HG03469 (cell line): Measurements from ENCODE around the gene TBL1XR1.

ENCODE experiments used
- ATAC-seq: cut with Tn5 transposase; IDR thresholded peaks from one replicate; pipeline ENCODE4 v1.9.1; 2021; ENCODE audit warnings: mild to moderate bottlenecking, moderate library complexity, moderate number of reproducible peaks; ENCODE audit not compliant: unreplicated experiment

Gene TBL1XR1

DNA sequence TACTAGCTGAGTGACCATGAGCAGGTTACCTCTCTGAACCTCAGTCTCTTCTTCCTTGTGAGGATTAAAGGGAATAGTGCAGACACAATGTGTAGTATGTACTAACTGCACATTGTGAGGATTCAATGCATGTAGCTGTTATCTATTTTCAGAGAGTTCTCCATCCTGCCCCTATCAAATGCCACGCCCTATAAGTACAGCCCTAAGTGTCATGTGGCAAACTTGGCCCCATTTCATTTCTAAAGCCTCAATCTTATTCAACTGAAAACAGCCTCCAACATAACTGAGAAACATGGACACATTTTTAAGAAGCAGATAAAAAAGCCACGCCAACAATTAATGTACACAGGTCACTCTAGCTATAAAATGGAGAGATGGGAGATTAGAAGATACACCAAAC lies 220.0 kb downstream of the TBL1XR1 start:
- no peak for ATAC-seq

- no peak for ATAC-seq
Measured at GRCh38 chr3:176976586-176976985, 220.7 kb downstream of the TBL1XR1 start.

DNA sequence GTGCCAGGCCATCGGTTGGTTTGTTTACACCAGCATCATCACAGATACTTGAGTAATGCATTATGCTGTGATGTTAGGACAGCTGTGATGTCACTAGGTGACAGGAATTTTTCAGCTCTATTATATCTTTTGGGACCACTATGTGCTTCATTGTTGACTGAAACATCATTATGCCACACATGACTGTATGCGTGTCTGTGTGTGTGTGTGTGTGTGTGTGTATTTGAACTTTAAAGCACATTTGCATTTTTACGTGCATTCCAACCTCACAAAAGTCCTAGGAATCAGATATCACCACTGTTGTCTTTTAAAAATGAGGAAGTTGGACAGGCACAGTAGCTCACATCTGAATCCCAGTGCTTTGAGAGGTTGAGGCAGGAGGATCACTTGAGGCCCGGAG lies 223.0 kb downstream of the TBL1XR1 start:
- ATAC-seq: no peak

DNA sequence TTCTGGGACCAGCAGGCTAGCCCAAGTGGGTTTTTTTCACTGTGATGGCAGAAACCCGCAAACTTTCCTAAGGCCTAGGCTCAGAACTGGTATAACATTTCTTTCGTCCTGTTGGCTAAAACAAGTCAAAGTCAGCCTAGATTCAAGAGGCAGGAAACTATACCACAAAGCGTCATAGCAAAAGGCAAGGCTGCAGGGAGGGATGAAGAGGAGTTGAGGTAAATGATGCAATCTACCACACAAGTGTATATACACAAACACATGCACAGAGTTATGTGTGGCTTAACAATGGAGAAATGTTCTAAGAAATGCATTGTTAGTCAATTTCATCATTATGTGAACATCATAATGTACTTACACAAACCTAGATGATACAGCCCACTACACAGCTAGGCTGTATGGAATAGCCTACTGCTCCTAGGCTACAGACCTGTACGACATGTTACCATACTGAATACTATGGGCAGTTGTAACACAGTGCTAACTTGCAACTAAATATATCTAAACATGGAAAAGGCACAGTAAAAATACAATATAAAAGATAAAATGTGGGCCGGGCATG lies 225.6 kb downstream of the TBL1XR1 start:
- ATAC-seq: no peak

DNA sequence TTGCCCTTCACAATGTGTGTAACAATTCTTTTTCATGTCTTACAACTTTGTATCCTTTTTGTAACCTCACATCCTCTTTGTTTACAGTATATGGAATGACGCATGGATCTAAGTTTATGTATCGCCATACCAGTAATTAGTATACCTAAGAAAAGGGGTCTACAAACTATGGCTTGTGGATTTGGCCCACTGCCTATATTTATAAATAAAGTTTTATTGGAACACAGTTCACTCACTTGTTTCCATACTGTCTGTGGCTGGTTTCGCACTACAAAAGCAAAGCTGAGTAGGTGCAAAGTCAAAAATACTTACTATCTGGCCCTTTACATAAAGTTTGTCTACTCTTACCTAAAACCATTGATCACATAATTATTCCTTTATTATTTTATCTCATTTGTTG lies 226.5 kb downstream of the TBL1XR1 start:
- ATAC-seq: no peak

DNA sequence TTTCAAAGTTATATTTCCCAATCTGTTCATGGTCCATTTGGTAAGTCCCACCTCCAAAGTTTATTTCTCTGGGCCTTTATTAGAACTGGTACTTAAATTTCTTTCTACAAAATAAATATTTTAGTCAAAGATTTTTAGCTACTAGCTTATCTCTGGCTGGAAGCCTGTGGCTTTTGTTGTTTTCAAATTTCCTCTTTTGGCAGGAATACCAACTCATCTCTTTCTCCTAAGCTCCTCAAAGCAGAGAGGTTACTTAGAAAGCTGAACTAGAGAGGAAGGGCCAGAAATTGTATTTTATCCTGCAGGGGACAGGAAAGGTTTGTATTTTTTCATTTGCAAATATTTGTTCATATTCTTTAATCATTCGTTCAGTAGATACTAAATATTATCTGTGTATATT lies 227.8 kb downstream of the TBL1XR1 start:
- ATAC-seq: no peak
